K562 (cell line): ENCODE measurements around the gene TSGA10IP. TPM values are rescaled to one million over a fixed set of nuclear protein-coding genes. Genes with fewer than 3 reads are reported as not detected.

Experiments used
- ETV1 ChIP-seq: fragments of 450-650 bp; conservative IDR thresholded peaks from 2 replicates; pipeline ENCODE4 v1.6.1; 2016; ENCODE audit warnings: missing genetic modification characterization, control low read depth, low read depth, missing compliant biosample characterization
- GATAD2B ChIP-seq: fragments of 450-650 bp; IDR thresholded peaks from 2 replicates; pipeline ENCODE4 v1.6.1; 2017; ENCODE audit warnings: mild to moderate bottlenecking, borderline replicate concordance
- GTF2F1 ChIP-seq: IDR thresholded peaks from 2 replicates; pipeline ENCODE4 v1.6.1; 2011; ENCODE audit warnings: low read depth, low read length, improper control_type of control experiment
- MCM2 ChIP-seq: fragments of 450-650 bp; IDR thresholded peaks from 2 replicates; pipeline ENCODE4 v1.6.1; 2017; ENCODE audit warnings: low read depth, mild to moderate bottlenecking
- MEF2A ChIP-seq: IDR thresholded peaks from 2 replicates; pipeline ENCODE4 v1.6.1; 2011; ENCODE audit warnings: low read depth, mild to moderate bottlenecking, low read length, moderate library complexity; ENCODE audit not compliant: control insufficient read depth
- MNT ChIP-seq, 2 experiments: fragments of 450-650 bp; conservative IDR thresholded peaks; 2 replicates each; pipeline ENCODE4 v1.6.1; 2017; ENCODE audit warnings: mild to moderate bottlenecking in 2 of 2, moderate library complexity in 2 of 2
- NFYB ChIP-seq: IDR thresholded peaks from 2 replicates; pipeline ENCODE4 v1.6.1; 2011; ENCODE audit warnings: mild to moderate bottlenecking, moderate library complexity; ENCODE audit not compliant: insufficient read length; ENCODE audit errors: extremely low read depth
- NR2C1 ChIP-seq, 2 experiments: fragments of 450-650 bp; IDR thresholded peaks; 2 replicates each; pipeline ENCODE4 v1.6.1; 2017; ENCODE audit warnings: mild to moderate bottlenecking in 2 of 2, antibody characterized with exemption in 1 of 2, inconsistent platforms in 1 of 2, missing compliant biosample characterization in 1 of 2, missing genetic modification characterization in 1 of 2
- PHF21A ChIP-seq: fragments of 450-650 bp; IDR thresholded peaks from 2 replicates; pipeline ENCODE4 v1.6.1; 2017; ENCODE audit warnings: low read depth, borderline replicate concordance
- POLR2AphosphoS5 ChIP-seq: IDR thresholded peaks from 2 replicates; pipeline ENCODE4 v1.6.1; 2011; ENCODE audit warnings: mild to moderate bottlenecking, low read depth, low read length, moderate library complexity; ENCODE audit not compliant: control insufficient read depth, insufficient read depth
- POU5F1 ChIP-seq: fragments of 150-350 bp; IDR thresholded peaks from 2 replicates; pipeline ENCODE4 v1.6.1; 2014; ENCODE audit warnings: borderline replicate concordance, low read length, low read depth, mild to moderate bottlenecking; ENCODE audit not compliant: partially characterized antibody
- PURB ChIP-seq: sonication (generic); formaldehyde crosslinking; IDR thresholded peaks from 2 replicates; pipeline ENCODE4 v1.9.0; 2021; ENCODE audit warnings: low read depth, mild to moderate bottlenecking, missing genetic modification reagents
- RBM25 ChIP-seq: fragments of 200-400 bp; formaldehyde crosslinking; IDR thresholded peaks from 2 replicates; pipeline ENCODE4 v1.6.1; 2018; ENCODE audit warnings: low read length, low read depth, moderate library complexity; ENCODE audit not compliant: severe bottlenecking
- ZNF175 ChIP-seq: fragments of 200-800 bp; sonication (Bioruptor generic); IDR thresholded peaks from 2 replicates; pipeline ENCODE4 v1.6.1; 2016; ENCODE audit warnings: low read depth, mild to moderate bottlenecking, missing genetic modification characterization, missing compliant biosample characterization
- ZNF253 ChIP-seq: fragments of 250-450 bp; sonication (Bioruptor Pico); conservative IDR thresholded peaks from 2 replicates; pipeline ENCODE4 v1.6.1; 2021; ENCODE audit warnings: mild to moderate bottlenecking
- polyA plus RNA-seq, 8 experiments: library from polyadenylated mRNA; depleted of rRNA in 4 of 8; stranded (reverse) in 5 of 8; unstranded in 3 of 8; fragments of >200 nt; fragmentation: Nextera tagmentation in 2 of 8; fragmentation: Illumina TruSeq in 1 of 8; extraction: Ambion mirVana in 2 of 8; extraction: Trizol in 1 of 8; gene quantifications; 2 replicates each; pipeline versions ENCODE4 v1.2.1 to v1.2.3, GENCODE V29; 2011 to 2014; ENCODE audit warnings: inconsistent platforms in 1 of 8, missing spikeins in 1 of 8
- total RNA-seq, 7 experiments: library from RNA; depleted of rRNA in 6 of 7; stranded (reverse); fragments of >200 nt in 6 of 7; fragmentation: Illumina TruSeq in 2 of 7; extraction: Trizol in 2 of 7; gene quantifications; 2 replicates each; pipeline versions ENCODE4 v1.2.1 to v1.2.3, GENCODE V29; 2011 to 2021; ENCODE audit warnings: low replicate concordance in 1 of 7
- TF ChIP-seq, protein P1 (sequence below): sonication (generic); formaldehyde crosslinking; IDR thresholded peaks from 2 replicates; pipeline ENCODE4 v1.8.0; 2023; ENCODE audit warnings: missing genetic modification reagents, mild to moderate bottlenecking, borderline replicate concordance
- TF ChIP-seq, protein P2 (sequence below), 2 experiments: IDR thresholded peaks; 2 replicates each; pipeline ENCODE4 v1.6.1; 2012; ENCODE audit warnings: improper control_type of control experiment in 2 of 2, low read depth in 2 of 2, low read length in 2 of 2, borderline replicate concordance in 1 of 2

The TSGA10IP gene
- total and polyA plus RNA-seq, 9 of the 15 experiments (the other 6 are each of a cell fraction or from before 2014, with no cell fraction given): not detected

- TF ChIP-seq GATAD2B (peak; percentile 79; the same call in 1 of the 2 replicates), NFYB (no peak), POU5F1 (no peak), MNT (conservative IDR thresholded peaks at IDR 0.05) (peak; percentile 94 to 97), PHF21A (no peak; the same call in 1 of the 2 replicates), MEF2A (no peak), ETV1 (tag) (peak; percentile 95), PURB (no peak), NR2C1 (IDR thresholded peaks at IDR 0.05) (peak; percentile 100), NR2C1 (tag; IDR thresholded peaks at IDR 0.05) (peak; percentile 99), MCM2 (no peak), GTF2F1 (peak; percentile 87), ZNF175 (peak; percentile 78), ZNF253 (CRISPR knock-in tag) (no peak), RBM25 (peak; percentile 22), POLR2AphosphoS5 (peak; percentile 68)
- TF ChIP-seq, protein P1, sequence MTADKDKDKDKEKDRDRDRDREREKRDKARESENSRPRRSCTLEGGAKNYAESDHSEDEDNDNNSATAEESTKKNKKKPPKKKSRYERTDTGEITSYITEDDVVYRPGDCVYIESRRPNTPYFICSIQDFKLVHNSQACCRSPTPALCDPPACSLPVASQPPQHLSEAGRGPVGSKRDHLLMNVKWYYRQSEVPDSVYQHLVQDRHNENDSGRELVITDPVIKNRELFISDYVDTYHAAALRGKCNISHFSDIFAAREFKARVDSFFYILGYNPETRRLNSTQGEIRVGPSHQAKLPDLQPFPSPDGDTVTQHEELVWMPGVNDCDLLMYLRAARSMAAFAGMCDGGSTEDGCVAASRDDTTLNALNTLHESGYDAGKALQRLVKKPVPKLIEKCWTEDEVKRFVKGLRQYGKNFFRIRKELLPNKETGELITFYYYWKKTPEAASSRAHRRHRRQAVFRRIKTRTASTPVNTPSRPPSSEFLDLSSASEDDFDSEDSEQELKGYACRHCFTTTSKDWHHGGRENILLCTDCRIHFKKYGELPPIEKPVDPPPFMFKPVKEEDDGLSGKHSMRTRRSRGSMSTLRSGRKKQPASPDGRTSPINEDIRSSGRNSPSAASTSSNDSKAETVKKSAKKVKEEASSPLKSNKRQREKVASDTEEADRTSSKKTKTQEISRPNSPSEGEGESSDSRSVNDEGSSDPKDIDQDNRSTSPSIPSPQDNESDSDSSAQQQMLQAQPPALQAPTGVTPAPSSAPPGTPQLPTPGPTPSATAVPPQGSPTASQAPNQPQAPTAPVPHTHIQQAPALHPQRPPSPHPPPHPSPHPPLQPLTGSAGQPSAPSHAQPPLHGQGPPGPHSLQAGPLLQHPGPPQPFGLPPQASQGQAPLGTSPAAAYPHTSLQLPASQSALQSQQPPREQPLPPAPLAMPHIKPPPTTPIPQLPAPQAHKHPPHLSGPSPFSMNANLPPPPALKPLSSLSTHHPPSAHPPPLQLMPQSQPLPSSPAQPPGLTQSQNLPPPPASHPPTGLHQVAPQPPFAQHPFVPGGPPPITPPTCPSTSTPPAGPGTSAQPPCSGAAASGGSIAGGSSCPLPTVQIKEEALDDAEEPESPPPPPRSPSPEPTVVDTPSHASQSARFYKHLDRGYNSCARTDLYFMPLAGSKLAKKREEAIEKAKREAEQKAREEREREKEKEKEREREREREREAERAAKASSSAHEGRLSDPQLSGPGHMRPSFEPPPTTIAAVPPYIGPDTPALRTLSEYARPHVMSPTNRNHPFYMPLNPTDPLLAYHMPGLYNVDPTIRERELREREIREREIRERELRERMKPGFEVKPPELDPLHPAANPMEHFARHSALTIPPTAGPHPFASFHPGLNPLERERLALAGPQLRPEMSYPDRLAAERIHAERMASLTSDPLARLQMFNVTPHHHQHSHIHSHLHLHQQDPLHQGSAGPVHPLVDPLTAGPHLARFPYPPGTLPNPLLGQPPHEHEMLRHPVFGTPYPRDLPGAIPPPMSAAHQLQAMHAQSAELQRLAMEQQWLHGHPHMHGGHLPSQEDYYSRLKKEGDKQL: no peak
- TF ChIP-seq, protein P2, sequence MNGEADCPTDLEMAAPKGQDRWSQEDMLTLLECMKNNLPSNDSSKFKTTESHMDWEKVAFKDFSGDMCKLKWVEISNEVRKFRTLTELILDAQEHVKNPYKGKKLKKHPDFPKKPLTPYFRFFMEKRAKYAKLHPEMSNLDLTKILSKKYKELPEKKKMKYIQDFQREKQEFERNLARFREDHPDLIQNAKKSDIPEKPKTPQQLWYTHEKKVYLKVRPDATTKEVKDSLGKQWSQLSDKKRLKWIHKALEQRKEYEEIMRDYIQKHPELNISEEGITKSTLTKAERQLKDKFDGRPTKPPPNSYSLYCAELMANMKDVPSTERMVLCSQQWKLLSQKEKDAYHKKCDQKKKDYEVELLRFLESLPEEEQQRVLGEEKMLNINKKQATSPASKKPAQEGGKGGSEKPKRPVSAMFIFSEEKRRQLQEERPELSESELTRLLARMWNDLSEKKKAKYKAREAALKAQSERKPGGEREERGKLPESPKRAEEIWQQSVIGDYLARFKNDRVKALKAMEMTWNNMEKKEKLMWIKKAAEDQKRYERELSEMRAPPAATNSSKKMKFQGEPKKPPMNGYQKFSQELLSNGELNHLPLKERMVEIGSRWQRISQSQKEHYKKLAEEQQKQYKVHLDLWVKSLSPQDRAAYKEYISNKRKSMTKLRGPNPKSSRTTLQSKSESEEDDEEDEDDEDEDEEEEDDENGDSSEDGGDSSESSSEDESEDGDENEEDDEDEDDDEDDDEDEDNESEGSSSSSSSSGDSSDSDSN (IDR thresholded peaks at IDR 0.05; ENCODE audit: borderline replicate concordance in 1 of 2, low read depth in 2 of 2, low read length in 2 of 2): peak; percentile 83 to 95; a peak in 2 of 4 replicates
Measured at GRCh38 chr11:66001942-66002647, 56.8 kb downstream of the TSGA10IP start, which contains the start of the genes BANF1 and EIF1AD (continued).
